Fibroblast of pulmonary artery (primary cell): ENCODE measurements around the gene FIG4.
A peak's percentile ranks its signal among the peaks of the same experiment; 100 is the strongest.

Source experiments
- DNase-seq: peaks from one replicate; pipeline ENCODE4 v3.0.0-alpha.2; 2010; ENCODE audit warnings: low read depth
- H3K4me3 ChIP-seq: replicated peaks from 2 replicates; pipeline ENCODE4 v1.5.1; 2011; ENCODE audit warnings: low read depth, mild to moderate bottlenecking, control low read depth, low read length, moderate library complexity
- CTCF ChIP-seq: IDR thresholded peaks from 2 replicates; pipeline ENCODE4 v1.5.1; 2011; ENCODE audit warnings: mild to moderate bottlenecking, control low read depth, low read length, inconsistent platforms; ENCODE audit errors: missing control alignments

FIG4 gene

DNA sequence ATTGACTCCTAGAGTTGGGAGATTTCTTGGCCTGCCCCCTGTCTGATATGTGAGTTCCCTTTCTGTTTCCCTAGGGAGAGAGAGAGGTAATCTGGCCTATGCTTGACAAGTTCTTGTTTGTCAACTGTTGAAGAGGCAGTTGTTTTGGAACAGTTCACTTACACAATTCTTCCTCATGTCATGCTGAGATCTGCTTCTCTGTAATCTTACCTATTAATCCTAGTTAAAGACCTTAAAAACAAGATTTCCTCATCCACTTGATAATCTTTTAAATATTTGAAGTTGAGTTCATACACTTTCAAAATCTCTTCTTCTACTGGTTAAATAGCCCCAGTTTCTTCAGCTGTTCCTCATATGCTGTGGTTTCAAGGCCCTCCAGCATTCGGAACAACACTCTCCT, 89.9 kb downstream of the FIG4 start:
- no peak overlapping the region for H3K4me3 ChIP-seq
- DNase-seq, result no peak
- TF ChIP-seq CTCF, result no peak

- no peak for DNase-seq
Measured at GRCh38 chr6:109782491-109782999, 91.4 kb downstream of the FIG4 start.

GRCh38 chr6:109783250-109783986, 92.3 kb downstream of the FIG4 start:
- DNase-seq, result peak; percentile 44
- no peak overlapping the region for H3K4me3 ChIP-seq
- peak; percentile 47 for TF ChIP-seq CTCF

More at GRCh38 chr6:109782491-109782999, 91.4 kb downstream of the FIG4 start:
- no peak overlapping the region for H3K4me3 ChIP-seq
- no peak for TF ChIP-seq CTCF

DNA sequence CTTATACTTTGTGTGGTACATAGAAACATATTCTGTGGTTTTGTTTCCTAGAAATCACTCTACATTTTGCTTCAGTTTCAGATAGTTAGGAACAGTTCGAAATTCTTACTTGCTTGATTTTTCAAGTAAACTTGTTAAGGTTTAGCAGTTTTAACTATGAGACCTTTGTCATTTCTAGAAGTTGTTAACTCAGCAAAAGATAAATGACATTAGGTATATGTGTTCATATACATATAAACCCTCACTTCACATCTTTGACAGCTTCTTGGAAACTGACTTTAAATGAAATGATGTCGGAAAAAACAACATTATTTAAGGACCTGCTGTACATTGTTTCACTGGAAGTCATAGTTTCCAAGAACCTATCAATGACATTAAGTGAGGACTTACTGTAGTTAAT, 96.2 kb downstream of the FIG4 start:
- TF ChIP-seq CTCF, result no peak
- no peak for DNase-seq

GRCh38 chr6:109788687-109789086, 97.6 kb downstream of the FIG4 start:
- no peak for TF ChIP-seq CTCF
- DNase-seq, result no peak

More for the DNA sequence above, 96.2 kb downstream of the FIG4 start:
- no peak overlapping the region for H3K4me3 ChIP-seq

DNA sequence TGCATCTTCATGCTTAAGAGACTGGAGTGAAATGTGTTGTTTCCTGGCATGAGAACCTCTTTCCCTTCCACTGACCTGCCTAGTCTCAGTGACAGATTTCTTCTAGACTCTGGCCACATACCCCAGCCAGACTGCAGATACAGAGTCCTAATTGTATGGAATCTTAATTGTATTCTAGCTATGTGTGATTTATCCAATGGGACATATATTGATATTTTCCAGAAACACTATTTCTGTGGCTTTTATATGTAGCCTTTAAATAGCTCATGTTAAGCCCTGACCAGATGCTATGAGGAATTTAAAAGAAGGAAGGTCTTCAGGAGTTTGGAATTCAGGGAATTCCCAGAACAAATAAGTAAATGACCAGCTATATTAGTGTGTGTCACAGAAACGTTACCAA, 99.0 kb downstream of the FIG4 start:
- peak; percentile 58 for DNase-seq
- no peak for TF ChIP-seq CTCF
- no peak overlapping the region for H3K4me3 ChIP-seq

More at GRCh38 chr6:109788687-109789086, 97.6 kb downstream of the FIG4 start:
- H3K4me3 ChIP-seq, result no peak overlapping the region

DNA sequence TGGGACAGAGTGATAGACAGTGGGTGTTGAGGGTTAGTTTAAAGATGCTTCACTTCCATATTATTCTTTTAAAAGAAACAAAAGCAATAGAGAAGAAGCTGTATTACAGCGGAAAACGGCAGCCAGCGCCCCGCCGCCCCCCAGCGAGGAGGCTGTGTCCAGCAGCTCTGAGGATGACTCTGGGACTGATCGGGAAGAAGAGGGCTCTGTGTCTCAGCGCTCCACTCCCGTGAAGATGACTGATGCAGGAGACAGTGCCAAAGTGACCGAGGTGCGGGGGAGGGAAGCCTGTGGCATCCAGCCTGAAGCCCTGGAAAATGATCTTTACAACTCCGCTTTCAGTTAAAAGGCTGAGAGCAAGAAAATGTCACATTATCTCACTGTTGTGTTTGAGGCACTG, 100.2 kb downstream of the FIG4 start:
- no peak overlapping the region for H3K4me3 ChIP-seq
- no peak for TF ChIP-seq CTCF
- no peak for DNase-seq
